ENCODE data around the gene RASGRP1. TPM values are rescaled to one million over a fixed set of nuclear protein-coding genes. Genes with fewer than 3 reads are reported as not detected.

RASGRP1 gene
- polyA plus RNA-seq, 1 experiment: 1.2 TPM

DNA sequence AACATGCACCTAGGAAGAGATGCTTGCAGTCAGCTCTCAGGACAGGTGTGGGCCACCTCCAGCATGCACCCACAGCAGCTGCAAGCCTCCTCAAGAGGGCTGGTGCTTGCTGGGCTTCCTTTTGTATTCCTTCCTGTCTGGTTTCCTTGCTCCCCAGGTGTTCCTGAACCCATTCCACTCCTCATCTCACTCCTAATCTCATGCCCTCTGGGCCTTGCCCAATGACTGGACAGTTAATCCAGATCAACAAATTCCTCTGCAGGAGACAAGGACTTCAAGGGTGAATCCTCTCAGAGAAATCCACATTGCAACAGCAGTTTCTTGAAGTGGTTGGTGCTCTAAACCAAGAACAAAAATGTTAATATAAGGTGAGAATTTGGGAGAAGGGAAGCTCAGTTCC is 30.7 kb downstream of the RASGRP1 start:
- Histone ChIP-seq H3K4me3 (ENCODE audit: low read depth, low read length) (no peak overlapping the region), H3K27me3 (ENCODE audit: control insufficient read depth, insufficient read depth, low read length) (peaks cover 2% of the 10 kb centered on the region), H3K27ac (ENCODE audit: low read depth, low read length) (no peak overlapping the region), H3K9me3 (ENCODE audit: control insufficient read depth, insufficient read depth, low read length) (no peaks in the 10 kb centered on the region)
- CTCF ChIA-PET: interaction anchor here (2.6 kb wide), 1 partner anchor 30 kb away, joined by 10 read pairs; the partner anchor contains the start of gene RASGRP1
- TF ChIP-seq, protein P1, sequence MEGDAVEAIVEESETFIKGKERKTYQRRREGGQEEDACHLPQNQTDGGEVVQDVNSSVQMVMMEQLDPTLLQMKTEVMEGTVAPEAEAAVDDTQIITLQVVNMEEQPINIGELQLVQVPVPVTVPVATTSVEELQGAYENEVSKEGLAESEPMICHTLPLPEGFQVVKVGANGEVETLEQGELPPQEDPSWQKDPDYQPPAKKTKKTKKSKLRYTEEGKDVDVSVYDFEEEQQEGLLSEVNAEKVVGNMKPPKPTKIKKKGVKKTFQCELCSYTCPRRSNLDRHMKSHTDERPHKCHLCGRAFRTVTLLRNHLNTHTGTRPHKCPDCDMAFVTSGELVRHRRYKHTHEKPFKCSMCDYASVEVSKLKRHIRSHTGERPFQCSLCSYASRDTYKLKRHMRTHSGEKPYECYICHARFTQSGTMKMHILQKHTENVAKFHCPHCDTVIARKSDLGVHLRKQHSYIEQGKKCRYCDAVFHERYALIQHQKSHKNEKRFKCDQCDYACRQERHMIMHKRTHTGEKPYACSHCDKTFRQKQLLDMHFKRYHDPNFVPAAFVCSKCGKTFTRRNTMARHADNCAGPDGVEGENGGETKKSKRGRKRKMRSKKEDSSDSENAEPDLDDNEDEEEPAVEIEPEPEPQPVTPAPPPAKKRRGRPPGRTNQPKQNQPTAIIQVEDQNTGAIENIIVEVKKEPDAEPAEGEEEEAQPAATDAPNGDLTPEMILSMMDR (IDR thresholded peaks at IDR 0.05; ENCODE audit: low read depth, low read length): no peak
- no peak for DNase-seq (ENCODE audit: low read depth, low spot score)
- POLR2A ChIA-PET: no interaction called here

DNA sequence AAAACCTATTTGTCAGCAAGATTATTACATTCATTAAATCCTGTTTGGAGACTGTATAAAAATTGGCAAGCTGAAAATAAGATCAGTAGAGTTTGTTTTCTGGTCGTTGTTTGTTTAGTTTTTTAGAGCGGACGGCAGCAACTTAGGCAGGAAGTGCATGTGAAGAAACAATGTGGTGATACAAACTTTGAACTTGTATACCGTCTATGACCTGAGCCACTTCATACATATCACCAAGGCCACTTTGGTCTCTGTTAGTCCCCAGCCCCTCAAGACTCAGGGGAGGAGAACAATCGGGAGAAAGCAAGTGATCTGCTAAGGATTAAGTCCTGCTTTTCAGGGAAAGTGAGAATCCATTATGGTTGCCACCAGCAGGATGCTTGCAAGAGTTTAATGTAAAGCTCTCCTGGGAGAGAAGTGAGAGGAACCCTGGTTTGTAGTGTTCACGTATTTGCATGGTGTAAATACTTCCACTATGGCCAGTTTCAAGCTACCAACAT is 31.1 kb downstream of the RASGRP1 start:
- POLR2A ChIA-PET: no interaction called here
- no peak for DNase-seq (ENCODE audit: low read depth, low spot score)
- H3K27me3 ChIP-seq (ENCODE audit: control insufficient read depth, insufficient read depth, low read length): peaks cover 2% of the 10 kb centered on the region
- H3K4me3 ChIP-seq (ENCODE audit: low read depth, low read length): no peak overlapping the region
- H3K9me3 ChIP-seq (ENCODE audit: control insufficient read depth, insufficient read depth, low read length): no peaks in the 10 kb centered on the region
- TF ChIP-seq, protein P1 (IDR thresholded peaks at IDR 0.05; ENCODE audit: low read depth, low read length): no peak
- CTCF ChIA-PET: no interaction called here
- no peak overlapping the region for H3K27ac ChIP-seq (ENCODE audit: low read depth, low read length)

DNA sequence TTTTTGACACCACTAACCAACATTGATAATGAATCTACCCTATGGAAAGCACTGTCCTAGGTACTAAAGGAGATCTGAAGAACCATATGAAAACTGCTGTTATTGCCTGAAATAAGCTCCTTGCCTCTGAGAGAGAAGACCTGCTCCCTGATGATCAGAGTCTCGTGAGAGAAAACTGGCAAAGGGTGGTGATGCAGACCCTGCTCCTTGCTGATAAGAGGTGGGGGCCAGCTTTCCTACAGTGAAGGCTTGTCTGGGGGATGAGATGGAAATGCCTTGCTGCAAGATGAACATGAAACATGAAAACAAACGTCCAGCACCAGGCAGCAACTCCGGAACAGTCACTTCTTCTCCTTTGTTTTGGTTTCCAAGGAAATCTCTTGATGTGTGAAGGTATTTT is 31.9 kb downstream of the RASGRP1 start:
- no peak for DNase-seq (ENCODE audit: low read depth, low spot score)
- H3K27me3 ChIP-seq (ENCODE audit: control insufficient read depth, insufficient read depth, low read length): peaks cover 2% of the 10 kb centered on the region
- ChIA-PET POLR2A (no interaction called here), CTCF (no interaction called here)
- TF ChIP-seq, protein P1 (IDR thresholded peaks at IDR 0.05; ENCODE audit: low read depth, low read length): no peak
- H3K4me3 ChIP-seq (ENCODE audit: low read depth, low read length): no peak overlapping the region
- H3K27ac ChIP-seq (ENCODE audit: low read depth, low read length): peak overlapping the region; percentile 21
- H3K9me3 ChIP-seq (ENCODE audit: control insufficient read depth, insufficient read depth, low read length): no peaks in the 10 kb centered on the region

DNA sequence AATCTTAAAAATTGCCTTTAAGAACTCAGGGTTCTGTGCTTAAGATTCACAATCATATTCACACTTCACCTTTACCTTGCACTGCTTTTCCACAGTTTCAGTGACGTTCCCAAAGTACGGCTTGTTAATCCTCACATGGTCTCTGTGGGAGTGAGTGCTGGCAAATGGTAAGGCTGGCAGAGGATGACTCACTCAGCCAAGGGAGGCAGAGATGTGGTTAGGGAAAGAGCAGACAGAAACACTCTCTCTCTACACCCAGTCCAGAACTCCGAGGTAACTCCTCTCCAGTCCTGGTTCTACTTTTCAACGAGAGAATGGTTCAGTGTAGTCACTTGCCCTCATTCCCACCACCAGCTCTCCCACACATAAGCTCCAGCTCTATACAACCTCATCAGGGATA is 33.1 kb downstream of the RASGRP1 start:
- no peaks in the 10 kb centered on the region for H3K9me3 ChIP-seq (ENCODE audit: control insufficient read depth, insufficient read depth, low read length)
- TF ChIP-seq, protein P1 (IDR thresholded peaks at IDR 0.05; ENCODE audit: low read depth, low read length): no peak
- no peak for DNase-seq (ENCODE audit: low read depth, low spot score)
- CTCF ChIA-PET: interaction anchor here (1.0 kb wide), 1 partner anchor 32 kb away, joined by 3 read pairs; no protein-coding TSS in a partner anchor
- H3K27ac ChIP-seq (ENCODE audit: low read depth, low read length): no peak overlapping the region
- peaks cover 2% of the 10 kb centered on the region for H3K27me3 ChIP-seq (ENCODE audit: control insufficient read depth, insufficient read depth, low read length)
- POLR2A ChIA-PET: no interaction called here
- H3K4me3 ChIP-seq (ENCODE audit: low read depth, low read length): no peak overlapping the region

DNA sequence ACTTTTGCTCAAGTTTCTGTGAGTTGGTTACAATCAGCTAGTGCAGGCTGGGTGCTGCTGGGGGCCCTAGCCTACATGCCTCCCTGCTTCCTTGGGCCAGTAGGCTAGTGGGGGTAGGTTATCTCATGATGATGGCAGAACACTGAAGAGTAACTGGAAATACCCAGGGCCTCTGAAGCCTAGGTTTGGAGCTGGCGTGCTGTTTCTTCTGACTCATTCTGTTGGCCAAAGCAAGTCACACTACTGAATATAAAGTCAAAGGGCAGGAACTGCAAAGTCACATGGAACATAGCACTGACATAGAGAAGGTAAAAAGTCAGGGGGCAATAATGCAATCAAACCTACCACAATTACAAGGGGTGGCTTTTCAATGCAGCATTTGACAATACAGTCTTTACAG is 34.5 kb downstream of the RASGRP1 start:
- POLR2A ChIA-PET: no interaction called here
- DNase-seq (ENCODE audit: low read depth, low spot score): no peak
- Histone ChIP-seq H3K27ac (ENCODE audit: low read depth, low read length) (no peak overlapping the region), H3K27me3 (ENCODE audit: control insufficient read depth, insufficient read depth, low read length) (peaks cover 2% of the 10 kb centered on the region), H3K4me3 (ENCODE audit: low read depth, low read length) (no peak overlapping the region), H3K9me3 (ENCODE audit: control insufficient read depth, insufficient read depth, low read length) (no peaks in the 10 kb centered on the region)
- TF ChIP-seq, protein P1 (IDR thresholded peaks at IDR 0.05; ENCODE audit: low read depth, low read length): no peak
- CTCF ChIA-PET: no interaction called here
